ENCODE measurements around the gene ZNF284.

GRCh38 chr19:44050740-44051649 is 21.0 kb upstream of the ZNF284 start:
- TF ChIP-seq CTCF (IDR thresholded peaks at IDR 0.05) = no peak
- peak; percentile 49 for TF ChIP-seq POLR2A (IDR thresholded peaks at IDR 0.05)
- no peak for TF ChIP-seq POLR2AphosphoS5 (IDR thresholded peaks at IDR 0.05)
- TF ChIP-seq EP300 (IDR thresholded peaks at IDR 0.05; ENCODE audit: low read depth) = no peak

Data from transverse colon (tissue), 4 donors.